ENCODE data around the gene PDZD7.

Gene PDZD7

GRCh38 chr10:101044117-101044516 is 13.2 kb upstream of the PDZD7 start:
- no peak for DNase-seq (ENCODE audit: low read depth, low spot score)
- Histone ChIP-seq H3K9me3 (ENCODE audit: insufficient read depth, low read length) (no peaks in the 10 kb centered on the region), H3K4me1 (ENCODE audit: insufficient read depth, insufficient read length) (peaks cover 4% of the 10 kb centered on the region), H3K36me3 (ENCODE audit: insufficient read depth, insufficient read length, low read length) (no peaks in the 10 kb centered on the region), H3K27me3 (ENCODE audit: insufficient read depth, insufficient read length) (no peaks in the 10 kb centered on the region), H3K9ac (ENCODE audit: insufficient read length, low read depth) (no peak overlapping the region), H3K4me3 (ENCODE audit: insufficient read length, low read depth) (no peak overlapping the region)
- TF ChIP-seq ZNF274 (IDR thresholded peaks at IDR 0.05; ENCODE audit: low read depth, low read length): no peak
- TF ChIP-seq SUZ12 (IDR thresholded peaks at IDR 0.05; ENCODE audit: extremely low read depth, insufficient read depth, insufficient read length): no peak
- TF ChIP-seq YY1 (IDR thresholded peaks at IDR 0.05; ENCODE audit: insufficient read depth, insufficient read length): no peak

- no peak for DNase-seq (ENCODE audit: low read depth, low spot score)
- Histone ChIP-seq H3K27me3 (ENCODE audit: insufficient read depth, insufficient read length) (no peaks in the 10 kb centered on the region), H3K9ac (ENCODE audit: insufficient read length, low read depth) (peak overlapping the region; percentile 83), H3K4me3 (ENCODE audit: insufficient read length, low read depth) (peak overlapping the region; percentile 45), H3K9me3 (ENCODE audit: insufficient read depth, low read length) (no peaks in the 10 kb centered on the region), H3K36me3 (ENCODE audit: insufficient read depth, insufficient read length, low read length) (no peaks in the 10 kb centered on the region), H3K4me1 (ENCODE audit: insufficient read depth, insufficient read length) (peaks cover 6% of the 10 kb centered on the region)
- TF ChIP-seq ZNF274 (IDR thresholded peaks at IDR 0.05; ENCODE audit: low read depth, low read length) (no peak), YY1 (IDR thresholded peaks at IDR 0.05; ENCODE audit: insufficient read depth, insufficient read length) (no peak), SUZ12 (IDR thresholded peaks at IDR 0.05; ENCODE audit: extremely low read depth, insufficient read depth, insufficient read length) (no peak)
These were observed 12.4 kb upstream of the PDZD7 start for GRCh38 chr10:101043363-101043707.

GRCh38 chr10:101042667-101043362 is 11.9 kb upstream of the PDZD7 start:
- Histone ChIP-seq H3K27me3 (ENCODE audit: insufficient read depth, insufficient read length) (no peaks in the 10 kb centered on the region), H3K36me3 (ENCODE audit: insufficient read depth, insufficient read length, low read length) (peaks cover 3% of the 10 kb centered on the region), H3K9me3 (ENCODE audit: insufficient read depth, low read length) (no peaks in the 10 kb centered on the region), H3K4me1 (ENCODE audit: insufficient read depth, insufficient read length) (peaks cover 6% of the 10 kb centered on the region), H3K9ac (ENCODE audit: insufficient read length, low read depth) (peak overlapping the region; percentile 83), H3K4me3 (ENCODE audit: insufficient read length, low read depth) (peak overlapping the region; percentile 45)
- DNase-seq (ENCODE audit: low read depth, low spot score): peak; percentile 85
- TF ChIP-seq ZNF274 (IDR thresholded peaks at IDR 0.05; ENCODE audit: low read depth, low read length): no peak
- no peak for TF ChIP-seq YY1 (IDR thresholded peaks at IDR 0.05; ENCODE audit: insufficient read depth, insufficient read length)
- TF ChIP-seq SUZ12 (IDR thresholded peaks at IDR 0.05; ENCODE audit: extremely low read depth, insufficient read depth, insufficient read length): no peak

GRCh38 chr10:101042118-101042517 is 11.2 kb upstream of the PDZD7 start:
- Histone ChIP-seq H3K4me1 (ENCODE audit: insufficient read depth, insufficient read length) (peaks cover 6% of the 10 kb centered on the region), H3K36me3 (ENCODE audit: insufficient read depth, insufficient read length, low read length) (peaks cover 10% of the 10 kb centered on the region), H3K9ac (ENCODE audit: insufficient read length, low read depth) (peak overlapping the region; percentile 9), H3K9me3 (ENCODE audit: insufficient read depth, low read length) (no peaks in the 10 kb centered on the region), H3K4me3 (ENCODE audit: insufficient read length, low read depth) (no peak overlapping the region), H3K27me3 (ENCODE audit: insufficient read depth, insufficient read length) (no peaks in the 10 kb centered on the region)
- no peak for DNase-seq (ENCODE audit: low read depth, low spot score)
- TF ChIP-seq ZNF274 (IDR thresholded peaks at IDR 0.05; ENCODE audit: low read depth, low read length): no peak
- no peak for TF ChIP-seq SUZ12 (IDR thresholded peaks at IDR 0.05; ENCODE audit: extremely low read depth, insufficient read depth, insufficient read length)
- TF ChIP-seq YY1 (IDR thresholded peaks at IDR 0.05; ENCODE audit: insufficient read depth, insufficient read length): no peak

- TF ChIP-seq ZNF274 (IDR thresholded peaks at IDR 0.05; ENCODE audit: low read depth, low read length) (no peak), SUZ12 (IDR thresholded peaks at IDR 0.05; ENCODE audit: extremely low read depth, insufficient read depth, insufficient read length) (no peak), YY1 (IDR thresholded peaks at IDR 0.05; ENCODE audit: insufficient read depth, insufficient read length) (no peak)
- Histone ChIP-seq H3K9ac (ENCODE audit: insufficient read length, low read depth) (no peak overlapping the region), H3K27me3 (ENCODE audit: insufficient read depth, insufficient read length) (no peaks in the 10 kb centered on the region), H3K4me1 (ENCODE audit: insufficient read depth, insufficient read length) (peaks cover 6% of the 10 kb centered on the region), H3K9me3 (ENCODE audit: insufficient read depth, low read length) (no peaks in the 10 kb centered on the region), H3K36me3 (ENCODE audit: insufficient read depth, insufficient read length, low read length) (peaks cover 18% of the 10 kb centered on the region), H3K4me3 (ENCODE audit: insufficient read length, low read depth) (no peak overlapping the region)
- DNase-seq (ENCODE audit: low read depth, low spot score): peak; percentile 60
These were observed 10.4 kb upstream of the PDZD7 start for GRCh38 chr10:101041252-101041761.

GRCh38 chr10:101040851-101041250 is 9.9 kb upstream of the PDZD7 start:
- no peak for DNase-seq (ENCODE audit: low read depth, low spot score)
- H3K4me1 ChIP-seq (ENCODE audit: insufficient read depth, insufficient read length): peaks cover 6% of the 10 kb centered on the region
- H3K4me3 ChIP-seq (ENCODE audit: insufficient read length, low read depth): no peak overlapping the region
- TF ChIP-seq SUZ12 (IDR thresholded peaks at IDR 0.05; ENCODE audit: extremely low read depth, insufficient read depth, insufficient read length) (no peak), ZNF274 (IDR thresholded peaks at IDR 0.05; ENCODE audit: low read depth, low read length) (no peak), YY1 (IDR thresholded peaks at IDR 0.05; ENCODE audit: insufficient read depth, insufficient read length) (no peak)
- no peaks in the 10 kb centered on the region for H3K27me3 ChIP-seq (ENCODE audit: insufficient read depth, insufficient read length)
- no peaks in the 10 kb centered on the region for H3K9me3 ChIP-seq (ENCODE audit: insufficient read depth, low read length)
- peaks cover 23% of the 10 kb centered on the region for H3K36me3 ChIP-seq (ENCODE audit: insufficient read depth, insufficient read length, low read length)
- no peak overlapping the region for H3K9ac ChIP-seq (ENCODE audit: insufficient read length, low read depth)

- no peak overlapping the region for H3K9ac ChIP-seq (ENCODE audit: insufficient read length, low read depth)
- no peak overlapping the region for H3K4me3 ChIP-seq (ENCODE audit: insufficient read length, low read depth)
- DNase-seq (ENCODE audit: low read depth, low spot score): no peak
- TF ChIP-seq ZNF274 (IDR thresholded peaks at IDR 0.05; ENCODE audit: low read depth, low read length): no peak
- no peak for TF ChIP-seq SUZ12 (IDR thresholded peaks at IDR 0.05; ENCODE audit: extremely low read depth, insufficient read depth, insufficient read length)
- no peak for TF ChIP-seq YY1 (IDR thresholded peaks at IDR 0.05; ENCODE audit: insufficient read depth, insufficient read length)
- H3K27me3 ChIP-seq (ENCODE audit: insufficient read depth, insufficient read length): no peaks in the 10 kb centered on the region
- H3K36me3 ChIP-seq (ENCODE audit: insufficient read depth, insufficient read length, low read length): peaks cover 27% of the 10 kb centered on the region
- peaks cover 6% of the 10 kb centered on the region for H3K4me1 ChIP-seq (ENCODE audit: insufficient read depth, insufficient read length)
- no peaks in the 10 kb centered on the region for H3K9me3 ChIP-seq (ENCODE audit: insufficient read depth, low read length)
These were observed 9.1 kb upstream of the PDZD7 start for GRCh38 chr10:101040061-101040460.
